Erythroblast (primary cell): ENCODE measurements around the gene CDK15.

Source experiments
- GATA1 ChIP-seq: IDR thresholded peaks from 2 replicates; pipeline ENCODE4 v1.6.1; 2011; ENCODE audit warnings: low read depth, mild to moderate bottlenecking, control low read depth, low read length, moderate library complexity
- POLR2A ChIP-seq: IDR thresholded peaks from 2 replicates; pipeline ENCODE4 v1.6.1; 2011; ENCODE audit warnings: mild to moderate bottlenecking, low read length

- no peak for TF ChIP-seq POLR2A
- TF ChIP-seq GATA1 = no peak
Observed at GRCh38 chr2:201798252-201798913, 8.0 kb upstream of the CDK15 start.
